ENCODE measurements around the gene GPR155. TPM values are rescaled to one million over a fixed set of nuclear protein-coding genes. Genes with fewer than 3 reads are reported as not detected.
"Not testable (repeated sequence)": the region's sequence is repeated elsewhere in the genome, so short reads cannot be mapped to it uniquely, and the experiment has no call there.

Gene GPR155
- total and polyA plus RNA-seq, 2 donors (not counting 1 experiment from before 2014, with no cell fraction given), result 4.2 to 17.6 TPM

DNA sequence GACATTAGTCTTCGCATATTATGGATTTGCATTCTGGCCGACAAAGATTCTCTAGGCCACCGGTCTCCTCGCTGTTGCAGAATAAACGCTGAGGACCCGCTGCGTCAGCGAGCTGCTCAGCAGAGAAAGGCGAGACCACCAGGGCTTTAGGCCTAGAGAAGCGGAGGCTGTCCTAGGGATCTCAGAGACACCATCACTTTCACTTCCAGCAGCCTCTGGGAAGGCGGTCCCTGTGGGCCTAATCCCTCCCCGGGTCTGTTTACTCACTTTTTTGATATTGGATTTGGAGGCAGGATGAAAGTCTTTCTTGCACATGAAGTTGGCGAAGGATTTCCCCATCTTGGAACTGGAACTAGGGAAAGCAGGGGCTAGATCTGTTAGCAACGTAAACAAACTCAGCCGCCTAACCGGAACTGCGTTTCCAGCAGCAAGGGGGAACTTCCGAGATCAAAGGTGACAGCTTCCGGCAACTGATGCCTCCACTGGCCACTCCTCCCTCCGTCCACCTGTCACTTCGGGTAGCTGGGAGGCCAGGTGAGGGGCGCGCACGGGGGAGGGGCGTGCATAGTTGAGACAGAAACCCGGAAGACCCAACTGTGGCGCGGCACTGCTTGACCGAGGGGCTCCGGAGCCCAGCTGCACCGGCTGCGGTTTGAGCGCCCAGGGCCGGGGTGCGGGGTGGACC, 91.4 kb downstream of the GPR155 start, which contains the start of gene SCRN3:
SCRN3 (plus strand) TSS at position 447 of the 685 bp plus-strand sequence. CDS start 2,554 bp downstream, outside the sequence.
- TF ChIP-seq, protein P1, sequence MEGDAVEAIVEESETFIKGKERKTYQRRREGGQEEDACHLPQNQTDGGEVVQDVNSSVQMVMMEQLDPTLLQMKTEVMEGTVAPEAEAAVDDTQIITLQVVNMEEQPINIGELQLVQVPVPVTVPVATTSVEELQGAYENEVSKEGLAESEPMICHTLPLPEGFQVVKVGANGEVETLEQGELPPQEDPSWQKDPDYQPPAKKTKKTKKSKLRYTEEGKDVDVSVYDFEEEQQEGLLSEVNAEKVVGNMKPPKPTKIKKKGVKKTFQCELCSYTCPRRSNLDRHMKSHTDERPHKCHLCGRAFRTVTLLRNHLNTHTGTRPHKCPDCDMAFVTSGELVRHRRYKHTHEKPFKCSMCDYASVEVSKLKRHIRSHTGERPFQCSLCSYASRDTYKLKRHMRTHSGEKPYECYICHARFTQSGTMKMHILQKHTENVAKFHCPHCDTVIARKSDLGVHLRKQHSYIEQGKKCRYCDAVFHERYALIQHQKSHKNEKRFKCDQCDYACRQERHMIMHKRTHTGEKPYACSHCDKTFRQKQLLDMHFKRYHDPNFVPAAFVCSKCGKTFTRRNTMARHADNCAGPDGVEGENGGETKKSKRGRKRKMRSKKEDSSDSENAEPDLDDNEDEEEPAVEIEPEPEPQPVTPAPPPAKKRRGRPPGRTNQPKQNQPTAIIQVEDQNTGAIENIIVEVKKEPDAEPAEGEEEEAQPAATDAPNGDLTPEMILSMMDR (IDR thresholded peaks at IDR 0.05), result no peak
- no peak for TF ChIP-seq EZH2 (IDR thresholded peaks at IDR 0.05; ENCODE audit: borderline replicate concordance, insufficient read depth, low read depth, low read length, poor library complexity, severe bottlenecking)
- peak within 1 kb of the TSS; percentile 99 for H3K27ac Mint-ChIP-seq
- peaks cover 39% of the 10 kb centered on the region for H3K4me1 Mint-ChIP-seq
- no peaks in the 10 kb centered on the region for H3K27me3 Mint-ChIP-seq
- CTCF ChIA-PET, result interaction anchor here (1.7 to 2.9 kb wide), 3 partner anchors 51 to 67 kb away, joined by 3 to 13 read pairs (median 4); no protein-coding TSS in a partner anchor
- Histone ChIP-seq H3K27me3 (replicated peaks in 1 of 4; ENCODE audit: control extremely low read depth in 1 of 4, control insufficient read depth in 3 of 4, insufficient read depth in 4 of 4, low read length in 3 of 4) (no peaks in the 10 kb centered on the region), H3K4me3 (ENCODE audit: control extremely low read depth in 1 of 5, extremely low read depth in 1 of 5, insufficient read depth in 1 of 5, low read depth in 2 of 5, low read length in 4 of 5) (peak within 1 kb of the TSS; percentile 81 to 97 (median 90)), H3K36me3 (replicated peaks in 1 of 2; ENCODE audit: control extremely low read depth in 1 of 2, control insufficient read depth in 1 of 2, extremely low read depth in 1 of 2, insufficient read depth in 2 of 2, low read length in 1 of 2) (peaks cover 3 to 13% of the 10 kb centered on the region in 2 experiments), H3K4me2 (replicated peaks; ENCODE audit: low read depth, low read length, poor library complexity, severe bottlenecking) (peak within 1 kb of the TSS; percentile 77), H3K4me1 (ENCODE audit: control insufficient read depth in 2 of 2, insufficient read depth in 2 of 2, low read length in 2 of 2) (peaks cover 14 to 24% of the 10 kb centered on the region in 2 donors), H3K27ac (ENCODE audit: low read length in 2 of 2) (peak within 1 kb of the TSS; percentile 88 to 94), H2AFZ (ENCODE audit: insufficient read depth, low read depth, low read length, poor library complexity, severe bottlenecking) (peak within 1 kb of the TSS; percentile 95), H3K79me2 (ENCODE audit: control insufficient read depth, insufficient read depth, low read length) (peaks cover 49% of the 10 kb centered on the region), H3K9ac (ENCODE audit: low read length) (peak within 1 kb of the TSS; percentile 83), H4K20me1 (ENCODE audit: control insufficient read depth, insufficient read depth, low read length, poor library complexity, severe bottlenecking) (peaks cover 21% of the 10 kb centered on the region), H3K9me3 (ENCODE audit: control extremely low read depth in 1 of 3, control insufficient read depth in 2 of 3, insufficient read depth in 1 of 3, low read length in 2 of 3) (no peaks in the 10 kb centered on the region)
- peak within 1 kb of the TSS; percentile 99 for H3K4me3 Mint-ChIP-seq
- POLR2A ChIA-PET, result interaction anchor here (1.5 kb wide), 2 partner anchors 91 to 353 kb away, joined by 3 to 6 read pairs; partner anchors contain the start of gene GPR155
- no peaks in the 10 kb centered on the region for H3K9me3 Mint-ChIP-seq (ENCODE audit: insufficient read depth)
- intact Hi-C loops (cut with micrococcal nuclease), result loop anchor here (2.0 to 5.0 kb wide), 2 partner anchors 91 to 287 kb away; partner anchors contain the start of gene GPR155
- DNase-seq (peak; percentile 87), ATAC-seq (ENCODE audit: low read depth) (peak; percentile 94)
- under 1% methylated on average over 33 of the region's 35 CpGs for WGBS (ENCODE audit: insufficient coverage)

DNA sequence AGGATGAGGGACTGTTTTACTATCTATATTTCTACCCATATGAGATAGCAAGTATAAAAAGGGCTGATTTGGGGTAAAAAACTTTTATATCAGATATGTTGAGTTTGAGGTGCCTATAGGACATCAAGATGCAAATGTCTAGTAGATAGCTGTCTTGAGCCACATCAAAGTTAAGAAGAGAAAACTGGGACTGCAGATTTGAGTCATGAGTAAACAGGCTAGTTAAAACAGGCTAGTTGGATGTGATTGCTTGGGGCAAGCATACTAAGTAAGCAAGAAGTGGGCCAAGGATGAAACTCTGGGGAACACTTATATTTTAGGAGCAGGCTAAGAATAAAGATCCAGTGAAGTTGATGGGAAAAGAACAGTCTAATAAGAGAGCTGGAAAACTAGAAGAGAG, 94.1 kb downstream of the GPR155 start:
- ChIA-PET CTCF (no interaction called here), POLR2A (interaction anchor here (0.6 kb wide), 1 partner anchor 372 kb away, joined by 3 read pairs; the partner anchor contains the start of gene CHRNA1)
- H3K9me3 ChIP-seq (ENCODE audit: control extremely low read depth in 1 of 3, control insufficient read depth in 2 of 3, insufficient read depth in 1 of 3, low read length in 2 of 3), result no peaks in the 10 kb centered on the region
- ATAC-seq (ENCODE audit: low read depth) (no peak), DNase-seq (no peak)
- intact Hi-C loops (cut with micrococcal nuclease), result no loop called here
- peaks cover 3 to 25% of the 10 kb centered on the region in 2 experiments for H3K36me3 ChIP-seq (replicated peaks in 1 of 2; ENCODE audit: control extremely low read depth in 1 of 2, control insufficient read depth in 1 of 2, extremely low read depth in 1 of 2, insufficient read depth in 2 of 2, low read length in 1 of 2)
- H4K20me1 ChIP-seq (ENCODE audit: control insufficient read depth, insufficient read depth, low read length, poor library complexity, severe bottlenecking), result peaks cover 45% of the 10 kb centered on the region
- H3K4me3 ChIP-seq (ENCODE audit: control extremely low read depth in 1 of 5, extremely low read depth in 1 of 5, insufficient read depth in 1 of 5, low read depth in 2 of 5, low read length in 4 of 5), result no peak overlapping the region
- H3K9me3 Mint-ChIP-seq (ENCODE audit: insufficient read depth), result no peaks in the 10 kb centered on the region
- no peaks in the 10 kb centered on the region for H3K27me3 Mint-ChIP-seq
- no peak overlapping the region for H3K27ac ChIP-seq (ENCODE audit: low read length in 2 of 2)
- no peak overlapping the region for H3K4me2 ChIP-seq (replicated peaks; ENCODE audit: low read depth, low read length, poor library complexity, severe bottlenecking)
- peak overlapping the region; percentile 11 for H3K27ac Mint-ChIP-seq
- peaks cover 14 to 24% of the 10 kb centered on the region in 2 donors for H3K4me1 ChIP-seq (ENCODE audit: control insufficient read depth in 2 of 2, insufficient read depth in 2 of 2, low read length in 2 of 2)
- no peak overlapping the region for H3K4me3 Mint-ChIP-seq
- no peaks in the 10 kb centered on the region for H3K27me3 ChIP-seq (replicated peaks in 1 of 4; ENCODE audit: control extremely low read depth in 1 of 4, control insufficient read depth in 3 of 4, insufficient read depth in 4 of 4, low read length in 3 of 4)
- H3K4me1 Mint-ChIP-seq, result peaks cover 49% of the 10 kb centered on the region
- H3K9ac ChIP-seq (ENCODE audit: low read length), result no peak overlapping the region
- no peak overlapping the region for H2AFZ ChIP-seq (ENCODE audit: insufficient read depth, low read depth, low read length, poor library complexity, severe bottlenecking)
- TF ChIP-seq EZH2 (IDR thresholded peaks at IDR 0.05; ENCODE audit: borderline replicate concordance, insufficient read depth, low read depth, low read length, poor library complexity, severe bottlenecking), result no peak
- TF ChIP-seq, protein P1 (IDR thresholded peaks at IDR 0.05), result no peak
- peaks cover 73% of the 10 kb centered on the region for H3K79me2 ChIP-seq (ENCODE audit: control insufficient read depth, insufficient read depth, low read length)

DNA sequence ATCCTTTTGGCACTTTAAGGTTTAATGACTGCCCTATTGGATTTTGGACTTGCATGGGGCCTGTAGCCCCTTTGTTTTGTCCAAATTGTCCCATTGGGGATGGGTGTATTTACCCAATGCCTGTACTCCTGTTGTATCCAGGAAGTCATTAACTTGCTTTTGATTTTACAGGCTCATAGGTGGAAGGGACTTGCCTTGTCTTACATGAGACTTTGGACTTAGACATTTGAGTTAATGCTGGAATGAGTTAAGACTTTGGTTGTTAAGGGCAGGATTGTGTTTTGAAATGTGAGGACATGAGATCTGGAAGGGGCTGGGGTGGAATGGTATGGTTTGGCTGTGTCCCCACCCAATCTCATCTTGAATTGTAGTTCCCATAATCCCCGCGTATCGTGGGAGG, 96.5 kb downstream of the GPR155 start:
- WGBS (ENCODE audit: insufficient coverage), result no CpG with 5 or more reads among the region's 3 CpGs
- H3K27me3 ChIP-seq (replicated peaks in 1 of 4; ENCODE audit: control extremely low read depth in 1 of 4, control insufficient read depth in 3 of 4, insufficient read depth in 4 of 4, low read length in 3 of 4); ATAC-seq (ENCODE audit: low read depth); H3K27ac Mint-ChIP-seq; H3K27ac ChIP-seq (ENCODE audit: low read length in 2 of 2); H2AFZ ChIP-seq (ENCODE audit: insufficient read depth, low read depth, low read length, poor library complexity, severe bottlenecking); H3K4me3 ChIP-seq (ENCODE audit: control extremely low read depth in 1 of 5, extremely low read depth in 1 of 5, insufficient read depth in 1 of 5, low read depth in 2 of 5, low read length in 4 of 5); H3K27me3 Mint-ChIP-seq; H3K9me3 Mint-ChIP-seq (ENCODE audit: insufficient read depth); H3K9ac ChIP-seq (ENCODE audit: low read length); intact Hi-C loops (cut with micrococcal nuclease); DNase-seq; H3K4me3 Mint-ChIP-seq; CTCF ChIA-PET; H3K4me2 ChIP-seq (replicated peaks; ENCODE audit: low read depth, low read length, poor library complexity, severe bottlenecking); POLR2A ChIA-PET; H3K9me3 ChIP-seq (ENCODE audit: control extremely low read depth in 1 of 3, control insufficient read depth in 2 of 3, insufficient read depth in 1 of 3, low read length in 2 of 3): not testable (repeated sequence)
- peaks cover 39% of the 10 kb centered on the region for H3K4me1 Mint-ChIP-seq
- Histone ChIP-seq H3K4me1 (ENCODE audit: control insufficient read depth in 2 of 2, insufficient read depth in 2 of 2, low read length in 2 of 2) (peaks cover 9 to 24% of the 10 kb centered on the region in 2 donors), H3K79me2 (ENCODE audit: control insufficient read depth, insufficient read depth, low read length) (peaks cover 80% of the 10 kb centered on the region), H4K20me1 (ENCODE audit: control insufficient read depth, insufficient read depth, low read length, poor library complexity, severe bottlenecking) (peaks cover 57% of the 10 kb centered on the region), H3K36me3 (replicated peaks in 1 of 2; ENCODE audit: control extremely low read depth in 1 of 2, control insufficient read depth in 1 of 2, extremely low read depth in 1 of 2, insufficient read depth in 2 of 2, low read length in 1 of 2) (peaks cover 8 to 37% of the 10 kb centered on the region in 2 experiments)

All from B cell (primary cell).